Measurements from ENCODE around the gene NOTO. TPM values are rescaled to one million over a fixed set of nuclear protein-coding genes. Genes with fewer than 3 reads are reported as not detected.
A peak's percentile ranks its signal among the peaks of the same experiment; 100 is the strongest.

The NOTO gene
- not detected for total RNA-seq
- not detected for polyA plus RNA-seq
- long read RNA-seq, donor 1, result 0 reads
- long read RNA-seq, donor 2, result 0 reads
- long read RNA-seq, donor 3, result 0 reads

DNA sequence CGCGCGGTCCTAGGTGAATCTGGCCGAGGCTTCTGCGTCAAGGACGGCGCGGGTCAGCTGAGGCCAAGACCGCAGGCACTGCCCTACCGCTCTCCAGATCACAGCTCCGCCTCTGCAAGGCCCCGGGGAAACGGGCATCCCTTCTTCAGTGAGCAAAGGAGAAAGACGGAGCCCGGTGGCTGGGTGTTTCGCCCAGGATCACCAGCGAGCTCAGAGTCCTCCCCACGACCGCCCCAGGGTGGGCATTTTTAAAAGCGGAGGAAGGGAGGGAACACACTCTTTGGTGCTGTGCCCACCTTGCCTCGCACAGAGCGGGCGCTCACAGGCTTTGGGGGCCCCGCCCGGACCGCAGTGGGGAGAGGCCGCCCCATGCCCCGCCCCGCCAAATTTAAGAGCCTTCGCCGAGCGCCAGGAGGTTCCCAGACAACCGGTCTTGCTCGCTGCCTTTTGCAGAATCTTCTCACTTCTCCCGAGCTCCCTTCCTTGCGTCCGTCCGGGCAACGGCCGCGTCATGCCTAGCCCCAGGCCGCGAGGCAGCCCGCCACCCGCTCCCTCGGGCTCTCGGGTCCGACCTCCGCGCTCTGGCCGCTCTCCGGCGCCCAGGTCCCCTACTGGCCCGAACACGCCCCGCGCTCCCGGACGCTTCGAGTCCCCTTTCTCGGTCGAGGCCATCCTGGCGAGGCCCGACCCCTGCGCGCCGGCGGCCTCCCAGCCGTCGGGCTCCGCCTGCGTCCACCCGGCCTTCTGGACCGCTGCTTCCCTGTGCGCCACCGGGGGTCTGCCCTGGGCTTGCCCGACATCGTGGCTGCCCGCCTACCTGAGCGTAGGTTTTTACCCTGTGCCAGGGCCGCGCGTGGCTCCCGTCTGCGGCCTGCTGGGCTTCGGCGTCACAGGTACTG lies at the start of gene NOTO:
Gene NOTO (plus strand): TSS at position 419 of the 899 bp plus-strand sequence. CDS start 93 bp downstream, at position 512.
- peaks cover 17 to 74% (median 48%) of the 10 kb centered on the region in 9 donors for H3K27me3 ChIP-seq
- intact Hi-C loops (cut with DNase I), result no loop called here
- no peaks in the 10 kb centered on the region for H3K36me3 ChIP-seq
- TF ChIP-seq, protein P1, sequence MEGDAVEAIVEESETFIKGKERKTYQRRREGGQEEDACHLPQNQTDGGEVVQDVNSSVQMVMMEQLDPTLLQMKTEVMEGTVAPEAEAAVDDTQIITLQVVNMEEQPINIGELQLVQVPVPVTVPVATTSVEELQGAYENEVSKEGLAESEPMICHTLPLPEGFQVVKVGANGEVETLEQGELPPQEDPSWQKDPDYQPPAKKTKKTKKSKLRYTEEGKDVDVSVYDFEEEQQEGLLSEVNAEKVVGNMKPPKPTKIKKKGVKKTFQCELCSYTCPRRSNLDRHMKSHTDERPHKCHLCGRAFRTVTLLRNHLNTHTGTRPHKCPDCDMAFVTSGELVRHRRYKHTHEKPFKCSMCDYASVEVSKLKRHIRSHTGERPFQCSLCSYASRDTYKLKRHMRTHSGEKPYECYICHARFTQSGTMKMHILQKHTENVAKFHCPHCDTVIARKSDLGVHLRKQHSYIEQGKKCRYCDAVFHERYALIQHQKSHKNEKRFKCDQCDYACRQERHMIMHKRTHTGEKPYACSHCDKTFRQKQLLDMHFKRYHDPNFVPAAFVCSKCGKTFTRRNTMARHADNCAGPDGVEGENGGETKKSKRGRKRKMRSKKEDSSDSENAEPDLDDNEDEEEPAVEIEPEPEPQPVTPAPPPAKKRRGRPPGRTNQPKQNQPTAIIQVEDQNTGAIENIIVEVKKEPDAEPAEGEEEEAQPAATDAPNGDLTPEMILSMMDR (IDR thresholded peaks at IDR 0.05), result no peak
- no peak for TF ChIP-seq POLR2A (IDR thresholded peaks at IDR 0.05)
- WGBS, 4 donors, result 2% methylated on average over 62 to 87 of the region's 87 CpGs
- peak in 2 of 4 donors; percentile 55 to 58 for ATAC-seq
- H3K4me1 ChIP-seq, result peaks cover 0 to 16% (median 11%) of the 10 kb centered on the region in 12 donors
- no peak within 1 kb of the TSS for H3K27ac ChIP-seq
- H3K9me3 ChIP-seq, result no peaks in the 10 kb centered on the region
- peak within 1 kb of the TSS in 11 of 12 donors; percentile 8 to 40 (median 20) for H3K4me3 ChIP-seq
- no peak for DNase-seq

- TF ChIP-seq POLR2A (IDR thresholded peaks at IDR 0.05), result no peak
- TF ChIP-seq, protein P1 (IDR thresholded peaks at IDR 0.05), result peak; percentile 58 to 87 (median 78)
- DNase-seq (peak; percentile 57 to 77 (median 70)), ATAC-seq (peak; percentile 82 to 92 (median 89))
- Histone ChIP-seq H3K27ac (no peak overlapping the region), H3K4me1 (peaks cover 0 to 8% (median 0%) of the 10 kb centered on the region in 12 donors), H3K27me3 (peaks cover 0 to 21% (median 9%) of the 10 kb centered on the region in 9 donors), H3K4me3 (no peak overlapping the region), H3K9me3 (peaks cover 0 to 6% (median 0%) of the 10 kb centered on the region in 12 donors), H3K36me3 (no peaks in the 10 kb centered on the region)
- intact Hi-C loops (cut with DNase I), result loop anchor here in 8 of 10 donors (1.0 to 5.0 kb wide), 6 partner anchors 39 to 164 kb away; no protein-coding TSS in a partner anchor
- 7 to 9% (median 8%) methylated on average over 17 to 24 of the region's 24 CpGs for WGBS, 4 donors
These were observed 45.7 kb upstream of the NOTO start for GRCh38 chr2:73156539-73157124.

DNA sequence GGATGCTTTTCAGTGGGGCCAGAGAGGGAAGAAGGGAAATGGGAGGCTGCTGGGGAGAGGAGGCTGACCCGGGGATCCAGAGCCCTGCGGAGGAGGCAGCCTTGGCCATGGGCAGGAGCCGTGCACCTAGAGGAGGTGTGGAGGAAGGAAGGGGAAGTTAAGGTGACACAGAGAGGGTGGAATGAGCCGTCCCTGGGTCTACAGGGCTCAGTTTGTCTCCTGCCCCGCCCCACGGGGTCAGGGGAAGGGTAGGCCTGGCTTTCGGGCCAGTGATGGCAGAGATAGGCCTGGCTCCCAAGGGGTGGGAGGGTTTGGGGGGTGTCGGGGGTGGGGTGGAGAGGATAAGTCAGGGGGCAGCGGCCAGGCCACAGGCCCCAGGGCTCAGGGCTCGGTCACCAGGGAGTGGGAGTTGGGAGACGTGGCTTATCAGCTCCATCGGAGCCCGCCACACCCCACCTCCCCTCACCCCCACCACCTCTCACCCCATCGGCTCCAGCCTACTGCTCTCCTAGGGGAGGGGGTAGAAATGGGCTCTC lies 39.5 kb upstream of the NOTO start:
- Histone ChIP-seq H3K4me3 (no peak overlapping the region), H3K27me3 (peaks cover 0 to 10% (median 0%) of the 10 kb centered on the region in 9 donors), H3K4me1 (no peaks in the 10 kb centered on the region), H3K9me3 (no peaks in the 10 kb centered on the region), H3K27ac (no peak overlapping the region), H3K36me3 (no peaks in the 10 kb centered on the region)
- DNase-seq (no peak), ATAC-seq (peak in 1 of 4 donors; percentile 14)
- no peak for TF ChIP-seq POLR2A (IDR thresholded peaks at IDR 0.05)
- TF ChIP-seq, protein P1 (IDR thresholded peaks at IDR 0.05), result no peak
- intact Hi-C loops (cut with DNase I), result loop anchor here in 9 of 10 donors (1.0 to 5.0 kb wide), 6 partner anchors 170 to 271 kb away; no protein-coding TSS in a partner anchor
- WGBS, 4 donors, result 49 to 61% (median 52%) methylated on average over 14 of the region's 14 CpGs

Data from heart left ventricle (tissue), 16 donors.